SJCRH30 (cell line): Measurements from ENCODE around the gene TADA2B. TPM values are rescaled to one million over a fixed set of nuclear protein-coding genes. Genes with fewer than 3 reads are reported as not detected.

Source experiments
- DNase-seq, 2 experiments: peaks; one replicate each; pipeline ENCODE4 v3.0.0-alpha.2; 2015 to 2020
- H3K27ac ChIP-seq: fragments of 250-450 bp; sonication (Bioruptor Pico); 2 replicates; pipeline ENCODE4 v1.5.1; 2020; ENCODE audit warnings: mild to moderate bottlenecking, moderate library complexity
- H3K27me3 ChIP-seq: fragments of 250-450 bp; sonication (Bioruptor Pico); 2 replicates; pipeline ENCODE4 v1.5.1; 2020; ENCODE audit warnings: mild to moderate bottlenecking, moderate library complexity
- H3K36me3 ChIP-seq: fragments of 250-450 bp; sonication (Bioruptor Pico); 2 replicates; pipeline ENCODE4 v1.5.1; 2020; ENCODE audit warnings: mild to moderate bottlenecking, moderate library complexity
- H3K4me1 ChIP-seq: fragments of 250-450 bp; sonication (Bioruptor Pico); 2 replicates; pipeline ENCODE4 v1.5.1; 2020; ENCODE audit warnings: mild to moderate bottlenecking, moderate library complexity
- H3K4me3 ChIP-seq: fragments of 250-450 bp; sonication (Bioruptor Pico); 2 replicates; pipeline ENCODE4 v1.5.1; 2020; ENCODE audit warnings: mild to moderate bottlenecking, moderate library complexity
- H3K9me3 ChIP-seq: fragments of 250-450 bp; sonication (Bioruptor Pico); replicated peaks from 2 replicates; pipeline ENCODE4 v1.5.1; 2020; ENCODE audit warnings: mild to moderate bottlenecking, moderate library complexity
- total RNA-seq: library from RNA; depleted of rRNA; stranded (reverse); fragments of >200 nt; shearing (Covaris generic); gene quantifications from 2 replicates; pipeline ENCODE4 v1.2.3, GENCODE V29; 2014

Gene TADA2B
- total RNA-seq, 1 experiment from 2014 or later, result 13.5 TPM

- DNase-seq, result no peak
- no peaks in the 10 kb centered on the region for H3K4me1 ChIP-seq
- peaks cover 20% of the 10 kb centered on the region for H3K36me3 ChIP-seq
- no peaks in the 10 kb centered on the region for H3K9me3 ChIP-seq
- H3K27me3 ChIP-seq, result no peaks in the 10 kb centered on the region
- H3K4me3 ChIP-seq, result no peak overlapping the region
- H3K27ac ChIP-seq, result no peak overlapping the region
Observed at GRCh38 chr4:7052923-7053715, 9.9 kb downstream of the TADA2B start.

GRCh38 chr4:7054106-7054880 is 11.1 kb downstream of the TADA2B start:
- no peak for DNase-seq
- Histone ChIP-seq H3K27me3 (no peaks in the 10 kb centered on the region), H3K9me3 (no peaks in the 10 kb centered on the region)

GRCh38 chr4:7055111-7055989 is 12.2 kb downstream of the TADA2B start:
- Histone ChIP-seq H3K9me3 (no peaks in the 10 kb centered on the region), H3K4me1 (no peaks in the 10 kb centered on the region), H3K4me3 (no peak overlapping the region), H3K36me3 (peaks cover 39% of the 10 kb centered on the region), H3K27ac (no peak overlapping the region), H3K27me3 (no peaks in the 10 kb centered on the region)
- no peak for DNase-seq

More at GRCh38 chr4:7054106-7054880, 11.1 kb downstream of the TADA2B start:
- H3K27ac ChIP-seq, result no peak overlapping the region
- peaks cover 32% of the 10 kb centered on the region for H3K36me3 ChIP-seq
- no peak overlapping the region for H3K4me3 ChIP-seq
- H3K4me1 ChIP-seq, result no peaks in the 10 kb centered on the region

- Histone ChIP-seq H3K9me3 (no peaks in the 10 kb centered on the region), H3K27ac (no peak overlapping the region), H3K4me1 (no peaks in the 10 kb centered on the region), H3K36me3 (peaks cover 43% of the 10 kb centered on the region), H3K4me3 (no peak overlapping the region), H3K27me3 (no peaks in the 10 kb centered on the region)
- DNase-seq, result no peak
Observed at GRCh38 chr4:7055990-7056325, 12.8 kb downstream of the TADA2B start.

- no peak for DNase-seq
Observed at GRCh38 chr4:7058792-7059191, 15.6 kb downstream of the TADA2B start.

GRCh38 chr4:7059662-7060061 is 16.5 kb downstream of the TADA2B start:
- Histone ChIP-seq H3K4me3 (no peak overlapping the region), H3K4me1 (no peaks in the 10 kb centered on the region), H3K9me3 (no peaks in the 10 kb centered on the region), H3K27me3 (no peaks in the 10 kb centered on the region), H3K36me3 (peaks cover 68% of the 10 kb centered on the region), H3K27ac (no peak overlapping the region)
- no peak for DNase-seq

More at GRCh38 chr4:7058792-7059191, 15.6 kb downstream of the TADA2B start:
- no peaks in the 10 kb centered on the region for H3K4me1 ChIP-seq
- no peak overlapping the region for H3K4me3 ChIP-seq
- H3K36me3 ChIP-seq, result peaks cover 66% of the 10 kb centered on the region
- no peaks in the 10 kb centered on the region for H3K9me3 ChIP-seq
- H3K27me3 ChIP-seq, result no peaks in the 10 kb centered on the region
- no peak overlapping the region for H3K27ac ChIP-seq

GRCh38 chr4:7060346-7061150 is 17.4 kb downstream of the TADA2B start:
- Histone ChIP-seq H3K27me3 (no peaks in the 10 kb centered on the region), H3K4me1 (no peaks in the 10 kb centered on the region), H3K27ac (no peak overlapping the region), H3K36me3 (peaks cover 73% of the 10 kb centered on the region), H3K9me3 (no peaks in the 10 kb centered on the region), H3K4me3 (no peak overlapping the region)
- no peak for DNase-seq

- Histone ChIP-seq H3K9me3 (no peaks in the 10 kb centered on the region), H3K36me3 (peaks cover 75% of the 10 kb centered on the region), H3K27ac (no peak overlapping the region), H3K4me1 (peaks cover 2% of the 10 kb centered on the region; the same call in 1 of the 2 replicates), H3K27me3 (no peaks in the 10 kb centered on the region), H3K4me3 (no peak overlapping the region)
- DNase-seq, result no peak
Observed at GRCh38 chr4:7061815-7062214, 18.6 kb downstream of the TADA2B start.

GRCh38 chr4:7062816-7063215 is 19.6 kb downstream of the TADA2B start:
- peaks cover 3% of the 10 kb centered on the region; the same call in 1 of the 2 replicates for H3K4me1 ChIP-seq
- no peak overlapping the region for H3K4me3 ChIP-seq
- no peaks in the 10 kb centered on the region for H3K27me3 ChIP-seq
- no peak overlapping the region for H3K27ac ChIP-seq
- peaks cover 69% of the 10 kb centered on the region for H3K36me3 ChIP-seq
- DNase-seq, result no peak
- H3K9me3 ChIP-seq, result no peaks in the 10 kb centered on the region

GRCh38 chr4:7063362-7063761 is 20.2 kb downstream of the TADA2B start:
- no peaks in the 10 kb centered on the region for H3K27me3 ChIP-seq
- H3K36me3 ChIP-seq, result peaks cover 64% of the 10 kb centered on the region
- DNase-seq, result no peak
- H3K4me3 ChIP-seq, result no peak overlapping the region
- no peak overlapping the region for H3K27ac ChIP-seq
- H3K4me1 ChIP-seq, result peaks cover 3% of the 10 kb centered on the region; the same call in 1 of the 2 replicates
- H3K9me3 ChIP-seq, result no peaks in the 10 kb centered on the region

GRCh38 chr4:7066006-7066405 is 22.8 kb downstream of the TADA2B start:
- Histone ChIP-seq H3K9me3 (no peaks in the 10 kb centered on the region), H3K27me3 (no peaks in the 10 kb centered on the region), H3K4me1 (peaks cover 6% of the 10 kb centered on the region; the same call in 1 of the 2 replicates), H3K36me3 (peaks cover 43% of the 10 kb centered on the region), H3K27ac (no peak overlapping the region), H3K4me3 (no peak overlapping the region)
- no peak for DNase-seq

- Histone ChIP-seq H3K27ac (no peak overlapping the region), H3K4me3 (peak overlapping the region; percentile 94), H3K9me3 (no peaks in the 10 kb centered on the region), H3K27me3 (no peaks in the 10 kb centered on the region), H3K36me3 (peaks cover 38% of the 10 kb centered on the region), H3K4me1 (peaks cover 6% of the 10 kb centered on the region; the same call in 1 of the 2 replicates)
- DNase-seq, result no peak
Observed at GRCh38 chr4:7066493-7066892, 23.3 kb downstream of the TADA2B start.

GRCh38 chr4:7067126-7067451 is 23.9 kb downstream of the TADA2B start:
- Histone ChIP-seq H3K9me3 (no peaks in the 10 kb centered on the region), H3K4me3 (peak overlapping the region; percentile 94), H3K27ac (peak overlapping the region; percentile 67), H3K4me1 (peaks cover 6% of the 10 kb centered on the region; the same call in 1 of the 2 replicates), H3K27me3 (no peaks in the 10 kb centered on the region), H3K36me3 (peaks cover 32% of the 10 kb centered on the region)
- no peak for DNase-seq
